ENCODE results near the gene PEX14.
A peak's percentile ranks its signal among the peaks of the same experiment; 100 is the strongest.

Gene PEX14

DNA sequence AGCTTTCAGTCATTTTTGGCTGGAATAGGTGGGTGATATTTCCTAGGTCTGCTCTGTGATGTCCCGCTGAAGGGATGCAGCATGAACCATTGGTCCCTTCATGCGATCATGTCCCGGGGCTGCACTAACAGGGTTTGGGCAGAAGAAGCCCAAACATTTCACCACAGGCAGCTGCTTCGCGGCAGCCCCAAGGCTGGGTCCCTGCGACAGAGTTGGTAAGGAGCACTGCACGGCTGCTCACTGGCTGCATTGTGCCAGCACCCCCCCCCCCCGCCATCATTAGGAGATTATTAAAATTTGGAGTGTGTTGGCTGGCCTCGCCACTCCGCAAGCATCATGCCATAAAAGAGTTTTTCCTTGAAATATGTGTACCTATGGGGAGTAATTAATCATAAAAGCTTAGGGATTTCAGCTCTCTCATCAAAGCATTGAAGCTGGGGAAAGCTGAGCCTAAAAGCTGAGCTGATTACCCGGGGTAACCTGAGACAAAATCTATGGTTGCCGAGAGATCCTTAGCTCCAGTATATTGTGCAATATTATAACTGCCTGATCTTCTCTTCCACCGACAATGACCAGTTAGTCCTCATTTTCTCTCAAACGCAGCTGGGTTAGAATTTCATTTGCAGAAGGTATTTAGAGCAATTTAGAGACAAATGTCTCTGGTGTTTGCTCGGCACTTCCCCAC lies 62.5 kb downstream of the PEX14 start:
- no peak overlapping the region for H3K4me3 ChIP-seq (ENCODE audit: low read depth, low read length)
- TF ChIP-seq, protein P1, sequence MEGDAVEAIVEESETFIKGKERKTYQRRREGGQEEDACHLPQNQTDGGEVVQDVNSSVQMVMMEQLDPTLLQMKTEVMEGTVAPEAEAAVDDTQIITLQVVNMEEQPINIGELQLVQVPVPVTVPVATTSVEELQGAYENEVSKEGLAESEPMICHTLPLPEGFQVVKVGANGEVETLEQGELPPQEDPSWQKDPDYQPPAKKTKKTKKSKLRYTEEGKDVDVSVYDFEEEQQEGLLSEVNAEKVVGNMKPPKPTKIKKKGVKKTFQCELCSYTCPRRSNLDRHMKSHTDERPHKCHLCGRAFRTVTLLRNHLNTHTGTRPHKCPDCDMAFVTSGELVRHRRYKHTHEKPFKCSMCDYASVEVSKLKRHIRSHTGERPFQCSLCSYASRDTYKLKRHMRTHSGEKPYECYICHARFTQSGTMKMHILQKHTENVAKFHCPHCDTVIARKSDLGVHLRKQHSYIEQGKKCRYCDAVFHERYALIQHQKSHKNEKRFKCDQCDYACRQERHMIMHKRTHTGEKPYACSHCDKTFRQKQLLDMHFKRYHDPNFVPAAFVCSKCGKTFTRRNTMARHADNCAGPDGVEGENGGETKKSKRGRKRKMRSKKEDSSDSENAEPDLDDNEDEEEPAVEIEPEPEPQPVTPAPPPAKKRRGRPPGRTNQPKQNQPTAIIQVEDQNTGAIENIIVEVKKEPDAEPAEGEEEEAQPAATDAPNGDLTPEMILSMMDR (conservative IDR thresholded peaks at IDR 0.05; ENCODE audit: low read depth, low read length): no peak
- no peak for DNase-seq (ENCODE audit: low read depth)

DNA sequence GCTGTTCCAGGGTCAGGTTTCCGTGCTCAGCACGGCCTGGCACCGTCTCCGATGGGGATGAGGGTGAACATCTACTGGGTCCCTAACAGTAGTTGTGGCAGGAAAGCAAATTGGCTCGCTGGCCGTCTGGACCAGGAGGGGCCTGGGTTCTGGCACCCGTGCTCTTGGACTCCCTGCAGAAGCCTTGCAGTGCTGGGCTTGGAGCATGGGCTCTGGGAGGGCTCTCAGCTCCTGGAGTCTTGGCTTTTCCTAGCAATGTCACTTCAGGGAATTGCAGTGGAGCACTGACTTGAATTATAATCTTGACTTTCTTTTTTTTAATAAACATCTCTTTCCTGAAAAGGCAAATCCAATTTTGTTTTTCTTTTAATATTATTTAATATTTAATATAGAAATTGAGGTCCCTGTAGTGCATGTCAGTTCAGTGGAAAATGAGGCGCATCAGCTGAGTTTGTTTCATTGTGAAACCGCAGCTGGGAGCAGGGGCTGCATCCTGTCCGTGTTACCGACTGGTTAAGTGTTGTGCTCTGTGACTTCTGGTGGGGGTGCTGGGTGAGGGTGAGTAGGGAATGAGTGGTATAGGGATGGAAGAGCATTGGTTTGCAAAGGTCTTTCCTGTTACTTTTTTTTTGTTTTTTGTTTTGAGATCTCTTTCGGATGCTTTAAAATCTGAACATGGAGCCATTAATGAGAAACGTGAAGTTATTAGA lies 64.1 kb downstream of the PEX14 start:
- TF ChIP-seq, protein P1 (conservative IDR thresholded peaks at IDR 0.05; ENCODE audit: low read depth, low read length): no peak
- no peak overlapping the region for H3K4me3 ChIP-seq (ENCODE audit: low read depth, low read length)
- DNase-seq (ENCODE audit: low read depth): no peak

DNA sequence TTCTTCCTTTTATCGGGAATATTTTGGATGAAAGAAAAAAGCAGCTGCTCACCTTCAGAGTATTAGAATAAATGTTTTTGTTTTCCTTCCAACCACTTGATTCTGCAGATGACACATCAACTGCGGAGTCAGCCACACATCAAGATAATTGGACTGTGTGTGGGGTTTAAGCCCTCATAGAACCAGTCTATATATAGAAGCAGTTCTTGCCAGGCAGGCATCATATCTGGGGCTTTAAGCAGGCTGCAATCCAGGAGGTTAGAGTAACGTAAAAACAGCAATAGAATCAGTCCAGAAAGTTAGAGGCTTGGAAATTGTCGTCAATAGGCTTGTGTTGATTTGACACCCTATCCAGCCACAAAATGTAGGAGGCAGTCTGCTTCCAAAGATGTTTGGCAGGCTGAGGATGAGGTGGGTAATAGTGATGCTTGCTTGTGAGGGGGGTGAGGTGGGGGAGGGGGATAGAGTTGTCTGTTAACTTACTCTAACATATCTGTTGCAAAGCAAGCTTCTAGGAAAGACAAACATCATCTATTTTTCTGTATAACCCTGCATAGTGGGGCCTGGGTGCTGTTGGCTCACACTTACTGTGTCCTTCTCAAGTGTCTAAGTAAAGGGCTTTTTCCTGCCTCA lies 64.8 kb downstream of the PEX14 start:
- TF ChIP-seq, protein P1 (conservative IDR thresholded peaks at IDR 0.05; ENCODE audit: low read depth, low read length): no peak
- no peak for DNase-seq (ENCODE audit: low read depth)
- H3K4me3 ChIP-seq (ENCODE audit: low read depth, low read length): no peak overlapping the region

DNA sequence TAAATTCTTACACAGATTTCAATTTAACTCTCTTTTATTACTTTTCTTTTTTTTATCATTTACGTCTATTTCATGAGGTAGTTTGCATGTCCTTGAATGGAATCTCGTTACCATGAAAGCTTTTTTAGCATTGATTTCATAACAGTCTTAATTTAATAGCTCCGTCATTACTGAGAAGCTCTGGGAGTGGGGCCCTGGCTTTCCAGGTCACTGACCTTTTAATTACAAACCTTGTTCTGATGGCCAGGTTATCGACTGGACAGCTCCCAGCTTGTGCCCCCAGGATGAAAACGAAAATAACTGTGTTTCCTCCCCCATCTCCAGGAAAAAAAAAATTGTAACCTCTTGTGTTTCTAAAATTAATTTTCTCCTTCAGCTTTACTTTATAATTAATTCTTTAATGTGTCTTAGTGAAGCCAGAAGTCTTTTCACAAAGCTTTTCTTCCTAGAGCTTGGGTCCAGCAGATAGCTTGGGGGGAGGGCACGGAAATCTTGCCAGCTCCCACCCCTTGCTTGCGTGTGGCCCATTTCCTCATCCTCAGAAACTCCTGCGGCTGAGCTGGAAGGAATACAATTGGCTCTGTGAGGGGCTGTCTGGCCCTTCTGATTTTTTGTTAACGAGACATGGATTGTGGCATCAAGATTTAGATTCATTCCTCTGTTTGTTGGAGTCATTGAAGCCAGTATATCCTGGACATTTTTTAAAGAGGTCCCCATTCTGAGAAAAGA lies 65.7 kb downstream of the PEX14 start:
- TF ChIP-seq, protein P1 (conservative IDR thresholded peaks at IDR 0.05; ENCODE audit: low read depth, low read length): no peak
- peak; percentile 49 for DNase-seq (ENCODE audit: low read depth)

DNA sequence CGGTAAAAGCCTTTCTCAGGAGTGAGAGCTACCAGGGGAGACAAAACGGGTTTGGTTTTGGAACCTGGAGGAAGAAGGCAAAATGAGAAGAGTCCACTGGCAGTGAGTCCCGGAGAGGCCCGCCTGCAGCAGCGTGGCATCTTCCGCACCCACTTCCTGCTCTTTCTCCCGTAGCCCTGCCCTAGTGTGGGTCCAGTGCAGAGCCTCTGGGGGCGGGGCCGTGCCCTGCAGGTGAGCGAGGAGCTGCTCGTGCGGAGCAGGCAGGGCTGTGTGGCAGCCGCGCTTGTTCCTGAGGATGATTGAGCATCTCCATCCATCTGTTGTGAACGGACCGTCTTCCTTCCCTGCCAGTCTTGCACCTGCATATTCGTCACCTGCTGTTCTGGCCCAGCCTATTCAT lies 66.5 kb downstream of the PEX14 start:
- no peak for DNase-seq (ENCODE audit: low read depth)
- TF ChIP-seq, protein P1 (conservative IDR thresholded peaks at IDR 0.05; ENCODE audit: low read depth, low read length): no peak

More for the DNA sequence above, 65.7 kb downstream of the PEX14 start:
- no peak overlapping the region for H3K4me3 ChIP-seq (ENCODE audit: low read depth, low read length)

DNA sequence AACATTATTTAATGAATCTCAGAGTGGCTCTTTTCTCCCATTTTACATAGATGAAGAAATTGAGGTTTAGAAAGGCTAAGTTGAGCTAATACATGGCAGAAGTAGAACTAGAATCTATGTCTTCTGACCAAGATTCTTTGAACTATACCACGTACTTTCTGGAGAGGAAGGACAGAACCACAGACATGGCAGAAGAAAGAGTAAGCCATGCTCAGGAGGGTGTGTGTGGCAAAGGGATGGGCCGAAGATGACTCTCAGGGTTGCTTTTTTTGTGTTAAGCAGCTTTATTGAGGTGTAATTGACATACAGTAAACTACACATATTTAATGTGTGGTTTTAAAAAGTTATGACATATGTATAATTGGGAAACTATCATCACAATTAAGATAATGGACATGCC lies 69.5 kb downstream of the PEX14 start:
- DNase-seq (ENCODE audit: low read depth): no peak
- H3K4me3 ChIP-seq (ENCODE audit: low read depth, low read length): no peak overlapping the region
- TF ChIP-seq, protein P1 (conservative IDR thresholded peaks at IDR 0.05; ENCODE audit: low read depth, low read length): no peak

More for the DNA sequence above, 66.5 kb downstream of the PEX14 start:
- no peak overlapping the region for H3K4me3 ChIP-seq (ENCODE audit: low read depth, low read length)

Measured in choroid plexus epithelial cell (primary cell).